ENCODE measurements around the gene ADCY4. TPM values are rescaled to one million over a fixed set of nuclear protein-coding genes. Genes with fewer than 3 reads are reported as not detected.
A peak's percentile ranks its signal among the peaks of the same experiment; 100 is the strongest.
"Not testable (repeated sequence)": the region's sequence is repeated elsewhere in the genome, so short reads cannot be mapped to it uniquely, and the experiment has no call there.

The ADCY4 gene
- total RNA-seq, 1 experiment from 2014 or later = 0.86 TPM

DNA sequence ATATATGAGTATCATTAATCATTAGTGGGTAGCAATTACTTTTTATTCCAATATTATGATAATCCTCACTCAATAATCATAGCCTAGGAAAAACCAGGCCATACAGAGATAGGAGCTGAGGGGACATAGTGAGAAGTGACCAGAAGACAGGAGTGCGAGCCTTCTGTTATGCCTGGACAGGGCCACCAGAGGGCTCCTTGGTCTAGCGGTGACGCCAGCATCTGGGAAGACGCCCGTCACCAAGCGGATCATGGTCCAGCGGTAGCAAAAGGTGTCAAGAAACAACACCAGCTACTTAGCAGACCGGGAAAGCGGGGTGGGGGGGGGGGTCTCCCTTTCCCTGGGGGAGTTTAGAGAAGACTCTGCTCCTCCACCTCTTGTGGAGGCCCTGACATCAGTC is 7.0 kb downstream of the ADCY4 start:
- BruUV-seq (replicated peaks); H3K4me2 ChIP-seq (ENCODE audit: low read length); H3K9me2 ChIP-seq (ENCODE audit: insufficient read depth); H3K4me3 ChIP-seq (replicated peaks in 1 of 2; ENCODE audit: low read depth in 1 of 2, low read length in 2 of 2); intact Hi-C loops (cut with micrococcal nuclease); DNase-seq (ENCODE audit: low read depth, low spot score); H3K9me3 ChIP-seq (ENCODE audit: control insufficient read depth in 1 of 2, insufficient read depth in 1 of 2, low read depth in 1 of 2, low read length in 2 of 2); H3K79me2 ChIP-seq (ENCODE audit: insufficient read depth, low read length); H3K4me1 ChIP-seq (ENCODE audit: control insufficient read depth in 1 of 2, insufficient read depth in 2 of 2, low read length in 2 of 2); POLR2A ChIA-PET; H2AFZ ChIP-seq (ENCODE audit: low read depth, low read length, poor library complexity, severe bottlenecking); H3K36me3 ChIP-seq (ENCODE audit: control insufficient read depth in 1 of 2, insufficient read depth in 2 of 2, low read length in 2 of 2); ATAC-seq; H3K27ac ChIP-seq (ENCODE audit: low read depth, low read length); H3K9ac ChIP-seq (ENCODE audit: low read length); H3K27me3 ChIP-seq (ENCODE audit: insufficient read depth, low read length); H4K20me1 ChIP-seq (ENCODE audit: insufficient read depth): not testable (repeated sequence)
- RAD21 ChIA-PET (ENCODE audit: low non-redundant PET in 1 of 2, low total read pairs in 2 of 2, uncharacterized antibody in 2 of 2, unreplicated experiment in 2 of 2) = interaction anchor here (0.6 to 1.2 kb wide), 2 partner anchors 104 to 270 kb away, joined by 3 read pairs; no protein-coding TSS in a partner anchor
- CTCF ChIA-PET = interaction anchor here (0.7 to 4.3 kb wide), 4 partner anchors 20 to 114 kb away, joined by 4 to 28 read pairs (median 11); no protein-coding TSS in a partner anchor
- TF ChIP-seq RAD21 (IDR thresholded peaks at IDR 0.05; ENCODE audit: low read depth) = peak; percentile 57
- TF ChIP-seq, protein P1, sequence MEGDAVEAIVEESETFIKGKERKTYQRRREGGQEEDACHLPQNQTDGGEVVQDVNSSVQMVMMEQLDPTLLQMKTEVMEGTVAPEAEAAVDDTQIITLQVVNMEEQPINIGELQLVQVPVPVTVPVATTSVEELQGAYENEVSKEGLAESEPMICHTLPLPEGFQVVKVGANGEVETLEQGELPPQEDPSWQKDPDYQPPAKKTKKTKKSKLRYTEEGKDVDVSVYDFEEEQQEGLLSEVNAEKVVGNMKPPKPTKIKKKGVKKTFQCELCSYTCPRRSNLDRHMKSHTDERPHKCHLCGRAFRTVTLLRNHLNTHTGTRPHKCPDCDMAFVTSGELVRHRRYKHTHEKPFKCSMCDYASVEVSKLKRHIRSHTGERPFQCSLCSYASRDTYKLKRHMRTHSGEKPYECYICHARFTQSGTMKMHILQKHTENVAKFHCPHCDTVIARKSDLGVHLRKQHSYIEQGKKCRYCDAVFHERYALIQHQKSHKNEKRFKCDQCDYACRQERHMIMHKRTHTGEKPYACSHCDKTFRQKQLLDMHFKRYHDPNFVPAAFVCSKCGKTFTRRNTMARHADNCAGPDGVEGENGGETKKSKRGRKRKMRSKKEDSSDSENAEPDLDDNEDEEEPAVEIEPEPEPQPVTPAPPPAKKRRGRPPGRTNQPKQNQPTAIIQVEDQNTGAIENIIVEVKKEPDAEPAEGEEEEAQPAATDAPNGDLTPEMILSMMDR (IDR thresholded peaks at IDR 0.05 in 2 of 3, conservative IDR thresholded peaks at IDR 0.05 in 1 of 3; ENCODE audit: borderline replicate concordance in 1 of 3, insufficient read depth in 1 of 3, low read depth in 2 of 3, low read length in 2 of 3) = peak; percentile 37 to 39 (median 38); a peak in 5 of 6 replicates

DNA sequence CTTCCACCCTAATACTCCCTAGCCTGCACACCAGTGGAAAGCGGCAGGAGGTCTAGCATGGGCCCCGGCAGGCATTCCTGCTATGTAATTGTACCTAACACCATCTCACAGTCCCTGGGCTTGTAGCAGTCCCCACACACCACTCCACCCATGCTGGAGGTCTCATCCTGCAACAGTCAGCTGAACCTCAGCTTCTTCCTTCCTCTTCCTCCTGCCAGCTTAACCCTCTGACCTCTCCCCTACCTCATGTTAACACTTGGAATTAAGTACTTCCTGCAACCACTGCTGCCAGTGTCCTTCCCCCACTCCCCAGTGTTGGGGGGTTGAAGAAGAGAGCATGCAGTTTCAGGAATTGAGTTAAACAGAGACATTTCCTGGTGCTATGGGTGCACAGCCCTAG is 7.6 kb downstream of the ADCY4 start:
- intact Hi-C loops (cut with micrococcal nuclease) = no loop called here
- Histone ChIP-seq H2AFZ (ENCODE audit: low read depth, low read length, poor library complexity, severe bottlenecking) (no peak overlapping the region), H3K4me2 (ENCODE audit: low read length) (no peak overlapping the region), H3K9me3 (ENCODE audit: control insufficient read depth in 1 of 2, insufficient read depth in 1 of 2, low read depth in 1 of 2, low read length in 2 of 2) (no peaks in the 10 kb centered on the region), H4K20me1 (ENCODE audit: insufficient read depth) (no peaks in the 10 kb centered on the region), H3K27ac (ENCODE audit: low read depth, low read length) (no peak overlapping the region), H3K27me3 (ENCODE audit: insufficient read depth, low read length) (no peaks in the 10 kb centered on the region), H3K4me3 (replicated peaks in 1 of 2; ENCODE audit: low read depth in 1 of 2, low read length in 2 of 2) (no peak overlapping the region), H3K9me2 (ENCODE audit: insufficient read depth) (no peaks in the 10 kb centered on the region), H3K9ac (ENCODE audit: low read length) (no peak overlapping the region), H3K79me2 (ENCODE audit: insufficient read depth, low read length) (no peaks in the 10 kb centered on the region), H3K36me3 (ENCODE audit: control insufficient read depth in 1 of 2, insufficient read depth in 2 of 2, low read length in 2 of 2) (no peaks in the 10 kb centered on the region), H3K4me1 (ENCODE audit: control insufficient read depth in 1 of 2, insufficient read depth in 2 of 2, low read length in 2 of 2) (no peaks in the 10 kb centered on the region)
- ChIA-PET POLR2A (interaction anchor here (0.7 to 0.9 kb wide), 2 partner anchors 99 to 104 kb away, joined by 3 to 5 read pairs; no protein-coding TSS in a partner anchor), CTCF (interaction anchor here (1.0 to 4.3 kb wide), 4 partner anchors 19 to 109 kb away, joined by 4 to 28 read pairs (median 11); partner anchors contain the start of gene TINF2), RAD21 (ENCODE audit: low non-redundant PET in 1 of 2, low total read pairs in 2 of 2, uncharacterized antibody in 2 of 2, unreplicated experiment in 2 of 2) (interaction anchor here in 1 of 2 experiments (1.2 kb wide), 1 partner anchor 104 kb away, joined by 3 read pairs; no protein-coding TSS in a partner anchor)
- ATAC-seq (no peak), DNase-seq (ENCODE audit: low read depth, low spot score) (no peak)
- no TSS peak for BruUV-seq (replicated peaks)
- TF ChIP-seq TCF7L2 (IDR thresholded peaks at IDR 0.05; ENCODE audit: borderline replicate concordance, extremely low read depth, insufficient read depth, insufficient read length) = no peak
- no peak for TF ChIP-seq SIN3A (IDR thresholded peaks at IDR 0.05; ENCODE audit: low read depth)
- no peak for TF ChIP-seq SRF (IDR thresholded peaks at IDR 0.05; ENCODE audit: low read depth)
- no peak for TF ChIP-seq SP1 (IDR thresholded peaks at IDR 0.05; ENCODE audit: low read depth)
- TF ChIP-seq RAD21 (IDR thresholded peaks at IDR 0.05; ENCODE audit: low read depth) = no peak
- no peak for TF ChIP-seq CEBPB (IDR thresholded peaks at IDR 0.05; ENCODE audit: low read depth)
- TF ChIP-seq, protein P2, sequence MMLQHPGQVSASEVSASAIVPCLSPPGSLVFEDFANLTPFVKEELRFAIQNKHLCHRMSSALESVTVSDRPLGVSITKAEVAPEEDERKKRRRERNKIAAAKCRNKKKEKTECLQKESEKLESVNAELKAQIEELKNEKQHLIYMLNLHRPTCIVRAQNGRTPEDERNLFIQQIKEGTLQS (IDR thresholded peaks at IDR 0.05) = no peak
- TF ChIP-seq CBX3 (IDR thresholded peaks at IDR 0.05; ENCODE audit: low read depth) = no peak
- TF ChIP-seq FOSL1 (IDR thresholded peaks at IDR 0.05; ENCODE audit: low read depth) = no peak
- no peak for TF ChIP-seq POLR2AphosphoS5 (IDR thresholded peaks at IDR 0.05; ENCODE audit: low read depth, low read length)
- no peak for TF ChIP-seq YY1 (IDR thresholded peaks at IDR 0.05; ENCODE audit: extremely low read depth, insufficient replicate concordance, low read depth, low read length)
- TF ChIP-seq, protein P3, sequence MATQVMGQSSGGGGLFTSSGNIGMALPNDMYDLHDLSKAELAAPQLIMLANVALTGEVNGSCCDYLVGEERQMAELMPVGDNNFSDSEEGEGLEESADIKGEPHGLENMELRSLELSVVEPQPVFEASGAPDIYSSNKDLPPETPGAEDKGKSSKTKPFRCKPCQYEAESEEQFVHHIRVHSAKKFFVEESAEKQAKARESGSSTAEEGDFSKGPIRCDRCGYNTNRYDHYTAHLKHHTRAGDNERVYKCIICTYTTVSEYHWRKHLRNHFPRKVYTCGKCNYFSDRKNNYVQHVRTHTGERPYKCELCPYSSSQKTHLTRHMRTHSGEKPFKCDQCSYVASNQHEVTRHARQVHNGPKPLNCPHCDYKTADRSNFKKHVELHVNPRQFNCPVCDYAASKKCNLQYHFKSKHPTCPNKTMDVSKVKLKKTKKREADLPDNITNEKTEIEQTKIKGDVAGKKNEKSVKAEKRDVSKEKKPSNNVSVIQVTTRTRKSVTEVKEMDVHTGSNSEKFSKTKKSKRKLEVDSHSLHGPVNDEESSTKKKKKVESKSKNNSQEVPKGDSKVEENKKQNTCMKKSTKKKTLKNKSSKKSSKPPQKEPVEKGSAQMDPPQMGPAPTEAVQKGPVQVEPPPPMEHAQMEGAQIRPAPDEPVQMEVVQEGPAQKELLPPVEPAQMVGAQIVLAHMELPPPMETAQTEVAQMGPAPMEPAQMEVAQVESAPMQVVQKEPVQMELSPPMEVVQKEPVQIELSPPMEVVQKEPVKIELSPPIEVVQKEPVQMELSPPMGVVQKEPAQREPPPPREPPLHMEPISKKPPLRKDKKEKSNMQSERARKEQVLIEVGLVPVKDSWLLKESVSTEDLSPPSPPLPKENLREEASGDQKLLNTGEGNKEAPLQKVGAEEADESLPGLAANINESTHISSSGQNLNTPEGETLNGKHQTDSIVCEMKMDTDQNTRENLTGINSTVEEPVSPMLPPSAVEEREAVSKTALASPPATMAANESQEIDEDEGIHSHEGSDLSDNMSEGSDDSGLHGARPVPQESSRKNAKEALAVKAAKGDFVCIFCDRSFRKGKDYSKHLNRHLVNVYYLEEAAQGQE (IDR thresholded peaks at IDR 0.05; ENCODE audit: low read depth) = no peak
- no peak for TF ChIP-seq JUND (IDR thresholded peaks at IDR 0.05)
- no peak for TF ChIP-seq ZFX (IDR thresholded peaks at IDR 0.05)
- no peak for TF ChIP-seq EGR1 (IDR thresholded peaks at IDR 0.05; ENCODE audit: low read depth)
- TF ChIP-seq POLR2A (IDR thresholded peaks at IDR 0.05; ENCODE audit: borderline replicate concordance, extremely low read depth, insufficient read depth, insufficient read length) = no peak
